ENCODE results near the gene VANGL2.
A peak's percentile ranks its signal among the peaks of the same experiment; 100 is the strongest.

VANGL2 gene

GRCh38 chr1:160400646-160401486 lies 502 bp downstream of the VANGL2 start:
- H3K9ac ChIP-seq (ENCODE audit: insufficient read length, low read depth): peak overlapping the region; percentile 88
- H3K36me3 ChIP-seq (ENCODE audit: insufficient read depth, insufficient read length, low read length): peaks cover 24% of the 10 kb centered on the region
- DNase-seq (ENCODE audit: low read depth, low spot score): no peak
- H3K4me3 ChIP-seq (ENCODE audit: insufficient read length, low read depth): peak overlapping the region; percentile 79
- TF ChIP-seq YY1 (IDR thresholded peaks at IDR 0.05; ENCODE audit: insufficient read depth, insufficient read length): no peak
- no peak for TF ChIP-seq ZNF274 (IDR thresholded peaks at IDR 0.05; ENCODE audit: low read depth, low read length)
- no peak for TF ChIP-seq SUZ12 (IDR thresholded peaks at IDR 0.05; ENCODE audit: extremely low read depth, insufficient read depth, insufficient read length)
- no peaks in the 10 kb centered on the region for H3K9me3 ChIP-seq (ENCODE audit: insufficient read depth, low read length)
- H3K27me3 ChIP-seq (ENCODE audit: insufficient read depth, insufficient read length): no peaks in the 10 kb centered on the region
- H3K4me1 ChIP-seq (ENCODE audit: insufficient read depth, insufficient read length): peaks cover 27% of the 10 kb centered on the region

GRCh38 chr1:160401487-160401805 lies 1.1 kb downstream of the VANGL2 start:
- DNase-seq (ENCODE audit: low read depth, low spot score): no peak
- Histone ChIP-seq H3K4me3 (ENCODE audit: insufficient read length, low read depth) (peak overlapping the region; percentile 79), H3K9me3 (ENCODE audit: insufficient read depth, low read length) (no peaks in the 10 kb centered on the region), H3K36me3 (ENCODE audit: insufficient read depth, insufficient read length, low read length) (peaks cover 26% of the 10 kb centered on the region), H3K27me3 (ENCODE audit: insufficient read depth, insufficient read length) (no peaks in the 10 kb centered on the region), H3K4me1 (ENCODE audit: insufficient read depth, insufficient read length) (peaks cover 30% of the 10 kb centered on the region), H3K9ac (ENCODE audit: insufficient read length, low read depth) (peak overlapping the region; percentile 88)
- TF ChIP-seq ZNF274 (IDR thresholded peaks at IDR 0.05; ENCODE audit: low read depth, low read length): no peak
- TF ChIP-seq SUZ12 (IDR thresholded peaks at IDR 0.05; ENCODE audit: extremely low read depth, insufficient read depth, insufficient read length): no peak
- TF ChIP-seq YY1 (IDR thresholded peaks at IDR 0.05; ENCODE audit: insufficient read depth, insufficient read length): no peak

GRCh38 chr1:160402001-160402795 lies 1.8 kb downstream of the VANGL2 start:
- Histone ChIP-seq H3K9ac (ENCODE audit: insufficient read length, low read depth) (peak overlapping the region; percentile 88), H3K9me3 (ENCODE audit: insufficient read depth, low read length) (no peaks in the 10 kb centered on the region), H3K27me3 (ENCODE audit: insufficient read depth, insufficient read length) (no peaks in the 10 kb centered on the region), H3K4me3 (ENCODE audit: insufficient read length, low read depth) (peak overlapping the region; percentile 79), H3K4me1 (ENCODE audit: insufficient read depth, insufficient read length) (peaks cover 33% of the 10 kb centered on the region), H3K36me3 (ENCODE audit: insufficient read depth, insufficient read length, low read length) (peaks cover 31% of the 10 kb centered on the region)
- no peak for TF ChIP-seq SUZ12 (IDR thresholded peaks at IDR 0.05; ENCODE audit: extremely low read depth, insufficient read depth, insufficient read length)
- no peak for TF ChIP-seq ZNF274 (IDR thresholded peaks at IDR 0.05; ENCODE audit: low read depth, low read length)
- TF ChIP-seq YY1 (IDR thresholded peaks at IDR 0.05; ENCODE audit: insufficient read depth, insufficient read length): no peak
- no peak for DNase-seq (ENCODE audit: low read depth, low spot score)

- Histone ChIP-seq H3K9ac (ENCODE audit: insufficient read length, low read depth) (no peak overlapping the region), H3K27me3 (ENCODE audit: insufficient read depth, insufficient read length) (no peaks in the 10 kb centered on the region), H3K4me3 (ENCODE audit: insufficient read length, low read depth) (no peak overlapping the region), H3K36me3 (ENCODE audit: insufficient read depth, insufficient read length, low read length) (peaks cover 35% of the 10 kb centered on the region), H3K4me1 (ENCODE audit: insufficient read depth, insufficient read length) (peaks cover 41% of the 10 kb centered on the region), H3K9me3 (ENCODE audit: insufficient read depth, low read length) (no peaks in the 10 kb centered on the region)
- no peak for TF ChIP-seq YY1 (IDR thresholded peaks at IDR 0.05; ENCODE audit: insufficient read depth, insufficient read length)
- no peak for TF ChIP-seq ZNF274 (IDR thresholded peaks at IDR 0.05; ENCODE audit: low read depth, low read length)
- TF ChIP-seq SUZ12 (IDR thresholded peaks at IDR 0.05; ENCODE audit: extremely low read depth, insufficient read depth, insufficient read length): no peak
- no peak for DNase-seq (ENCODE audit: low read depth, low spot score)
These were observed 2.9 kb downstream of the VANGL2 start for GRCh38 chr1:160403244-160403643.

- no peak overlapping the region for H3K4me3 ChIP-seq (ENCODE audit: insufficient read length, low read depth)
- no peaks in the 10 kb centered on the region for H3K9me3 ChIP-seq (ENCODE audit: insufficient read depth, low read length)
- no peaks in the 10 kb centered on the region for H3K27me3 ChIP-seq (ENCODE audit: insufficient read depth, insufficient read length)
- no peak for TF ChIP-seq ZNF274 (IDR thresholded peaks at IDR 0.05; ENCODE audit: low read depth, low read length)
- no peak for TF ChIP-seq YY1 (IDR thresholded peaks at IDR 0.05; ENCODE audit: insufficient read depth, insufficient read length)
- no peak for TF ChIP-seq SUZ12 (IDR thresholded peaks at IDR 0.05; ENCODE audit: extremely low read depth, insufficient read depth, insufficient read length)
- H3K9ac ChIP-seq (ENCODE audit: insufficient read length, low read depth): no peak overlapping the region
- H3K36me3 ChIP-seq (ENCODE audit: insufficient read depth, insufficient read length, low read length): peaks cover 42% of the 10 kb centered on the region
- DNase-seq (ENCODE audit: low read depth, low spot score): no peak
- peaks cover 44% of the 10 kb centered on the region for H3K4me1 ChIP-seq (ENCODE audit: insufficient read depth, insufficient read length)
These were observed 3.7 kb downstream of the VANGL2 start for GRCh38 chr1:160404094-160404493.

- H3K9me3 ChIP-seq (ENCODE audit: insufficient read depth, low read length): no peaks in the 10 kb centered on the region
- peaks cover 55% of the 10 kb centered on the region for H3K36me3 ChIP-seq (ENCODE audit: insufficient read depth, insufficient read length, low read length)
- peaks cover 54% of the 10 kb centered on the region for H3K4me1 ChIP-seq (ENCODE audit: insufficient read depth, insufficient read length)
- TF ChIP-seq YY1 (IDR thresholded peaks at IDR 0.05; ENCODE audit: insufficient read depth, insufficient read length): no peak
- no peak for TF ChIP-seq SUZ12 (IDR thresholded peaks at IDR 0.05; ENCODE audit: extremely low read depth, insufficient read depth, insufficient read length)
- TF ChIP-seq ZNF274 (IDR thresholded peaks at IDR 0.05; ENCODE audit: low read depth, low read length): no peak
- no peaks in the 10 kb centered on the region for H3K27me3 ChIP-seq (ENCODE audit: insufficient read depth, insufficient read length)
- H3K9ac ChIP-seq (ENCODE audit: insufficient read length, low read depth): no peak overlapping the region
- DNase-seq (ENCODE audit: low read depth, low spot score): no peak
- no peak overlapping the region for H3K4me3 ChIP-seq (ENCODE audit: insufficient read length, low read depth)
These were observed 5.0 kb downstream of the VANGL2 start for GRCh38 chr1:160405331-160405877.
